Tibial artery (tissue), 4 donors: ENCODE data around the gene B4GALT1.
"Not testable (repeated sequence)": the region's sequence is repeated elsewhere in the genome, so short reads cannot be mapped to it uniquely, and the experiment has no call there.

Experiments
- DNase-seq, 2 donors: peaks; one replicate each; pipeline ENCODE4 v3.0.0-alpha.2; 2019
- H3K27ac ChIP-seq, 2 donors: fragments of 200-600 bp; sonication (generic) in 1 of 2; 1 replicate in 1 of 2; 2 replicates in 1 of 2; pipeline ENCODE4 v1.5.1; 2018 to 2019; ENCODE audit warnings: mild to moderate bottlenecking in 1 of 2
- H3K27me3 ChIP-seq, 2 donors: fragments of 200-600 bp; sonication (generic) in 1 of 2; one replicate each; pipeline versions ENCODE4 v1.5.1 to v1.6.0; 2016 to 2019
- H3K36me3 ChIP-seq, 3 donors: fragments of 200-600 bp; sonication (generic) in 2 of 3; one replicate each; pipeline ENCODE4 v1.5.1; 2016 to 2019; ENCODE audit warnings: mild to moderate bottlenecking in 2 of 3
- H3K4me1 ChIP-seq, 4 donors: fragments of 200-600 bp; sonication (generic) in 2 of 4; 1 replicate in 3 of 4; 2 replicates in 1 of 4; pipeline ENCODE4 v1.5.1; 2016 to 2019
- H3K4me3 ChIP-seq, 2 donors: fragments of 200-600 bp; sonication (generic) in 1 of 2; 1 replicate in 1 of 2; 2 replicates in 1 of 2; pipeline ENCODE4 v1.5.1; 2018 to 2019; ENCODE audit warnings: mild to moderate bottlenecking in 2 of 2
- H3K9me3 ChIP-seq, 3 donors: fragments of 200-600 bp; sonication (generic) in 1 of 3; one replicate each; pipeline ENCODE4 v1.5.1; 2016 to 2019
- intact Hi-C: fragments of 100-400 bp; cut with DNase I; formaldehyde crosslinking; loops from one replicate; pipeline ENCODE4 v1.15.0; 2023; ENCODE audit warnings: low total_unique reads
- TF ChIP-seq, protein P1 (sequence below), 2 experiments: fragments of 200-600 bp in 1 of 2; fragments of 450-650 bp in 1 of 2; IDR thresholded peaks; one replicate each; pipeline ENCODE4 v1.5.1; 2017 to 2019; ENCODE audit warnings: antibody characterized with exemption in 2 of 2, mild to moderate bottlenecking in 1 of 2, moderate library complexity in 1 of 2

B4GALT1 gene

DNA sequence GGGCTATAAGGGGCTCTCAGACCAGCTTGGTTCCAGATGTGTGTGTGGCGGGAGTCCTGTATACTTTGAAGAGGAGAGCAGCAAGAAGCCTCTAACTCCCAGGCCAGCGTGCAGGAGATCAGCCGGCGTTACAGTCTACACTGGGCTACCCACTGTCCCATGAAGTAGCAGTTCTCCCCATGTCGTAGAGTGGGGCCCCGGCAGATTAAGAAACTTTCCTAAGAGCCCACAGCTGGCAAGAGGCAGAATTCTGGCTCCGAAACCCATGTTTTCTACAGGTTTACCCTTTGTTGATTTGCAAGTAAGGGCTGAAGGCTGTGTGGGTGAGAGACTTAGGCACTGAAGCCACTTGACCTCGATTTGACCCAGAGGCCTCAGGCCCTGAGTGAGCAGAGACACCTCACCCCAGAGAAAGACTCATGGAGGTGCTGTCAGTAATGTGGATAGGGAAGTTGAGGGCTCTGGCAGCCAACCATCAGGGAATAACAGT is 881 bp upstream of the B4GALT1 start:
- DNase-seq: no peak
- Histone ChIP-seq H3K9me3 (no peaks in the 10 kb centered on the region), H3K27ac (peak overlapping the region; percentile 95 to 98), H3K4me1 (peaks cover 0 to 35% (median 27%) of the 10 kb centered on the region in 4 donors), H3K4me3 (peak overlapping the region; percentile 92), H3K27me3 (no peaks in the 10 kb centered on the region), H3K36me3 (no peaks in the 10 kb centered on the region)
- TF ChIP-seq, protein P1, sequence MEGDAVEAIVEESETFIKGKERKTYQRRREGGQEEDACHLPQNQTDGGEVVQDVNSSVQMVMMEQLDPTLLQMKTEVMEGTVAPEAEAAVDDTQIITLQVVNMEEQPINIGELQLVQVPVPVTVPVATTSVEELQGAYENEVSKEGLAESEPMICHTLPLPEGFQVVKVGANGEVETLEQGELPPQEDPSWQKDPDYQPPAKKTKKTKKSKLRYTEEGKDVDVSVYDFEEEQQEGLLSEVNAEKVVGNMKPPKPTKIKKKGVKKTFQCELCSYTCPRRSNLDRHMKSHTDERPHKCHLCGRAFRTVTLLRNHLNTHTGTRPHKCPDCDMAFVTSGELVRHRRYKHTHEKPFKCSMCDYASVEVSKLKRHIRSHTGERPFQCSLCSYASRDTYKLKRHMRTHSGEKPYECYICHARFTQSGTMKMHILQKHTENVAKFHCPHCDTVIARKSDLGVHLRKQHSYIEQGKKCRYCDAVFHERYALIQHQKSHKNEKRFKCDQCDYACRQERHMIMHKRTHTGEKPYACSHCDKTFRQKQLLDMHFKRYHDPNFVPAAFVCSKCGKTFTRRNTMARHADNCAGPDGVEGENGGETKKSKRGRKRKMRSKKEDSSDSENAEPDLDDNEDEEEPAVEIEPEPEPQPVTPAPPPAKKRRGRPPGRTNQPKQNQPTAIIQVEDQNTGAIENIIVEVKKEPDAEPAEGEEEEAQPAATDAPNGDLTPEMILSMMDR (IDR thresholded peaks at IDR 0.05): no peak
- intact Hi-C loops: loop anchor here (5.0 kb wide), 1 partner anchor 86 kb away; no protein-coding TSS in a partner anchor

DNA sequence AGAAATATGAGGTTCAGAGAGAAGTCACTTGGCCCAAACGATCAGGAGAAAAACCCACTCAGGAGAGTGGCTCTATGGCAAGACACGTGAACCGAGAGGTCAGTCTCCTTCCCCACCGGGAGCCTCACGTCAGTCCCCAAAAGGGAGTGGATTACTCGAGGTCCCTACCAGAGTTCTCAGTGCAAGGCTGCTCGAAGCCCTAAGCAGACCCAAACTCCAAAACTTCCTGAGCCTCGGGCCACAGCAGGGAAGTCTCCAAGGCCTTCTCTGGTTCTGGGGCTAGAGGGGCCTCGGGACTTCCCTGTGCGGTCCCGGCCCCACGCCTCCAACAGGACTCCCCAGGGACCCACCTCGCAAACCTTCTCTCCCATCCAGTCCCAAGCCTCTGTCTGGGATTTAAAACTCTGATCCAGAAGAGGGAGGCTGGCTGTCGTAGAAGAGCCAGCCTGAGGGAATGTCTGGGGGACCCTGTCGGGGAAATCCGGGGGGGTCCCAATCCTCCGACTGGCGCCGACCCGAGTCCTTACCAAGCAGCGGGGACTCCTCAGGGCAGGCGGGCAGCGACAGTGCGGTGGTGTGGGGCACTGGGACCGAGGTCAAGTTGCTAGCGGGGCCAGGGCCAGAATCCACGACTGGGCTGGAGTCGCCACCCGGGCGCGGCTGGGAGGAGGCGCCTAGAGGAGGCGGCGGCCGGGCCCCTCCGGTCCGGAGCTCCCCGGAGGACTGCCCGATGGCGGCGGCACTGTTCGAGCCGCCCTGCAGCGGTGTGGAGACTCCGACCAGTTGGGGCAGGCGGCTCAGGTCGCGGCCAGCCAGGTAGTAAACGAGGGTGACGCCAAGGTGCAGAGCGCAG is 679 bp downstream of the B4GALT1 start:
- Histone ChIP-seq H3K4me3 (peak overlapping the region; percentile 92), H3K9me3 (no peaks in the 10 kb centered on the region), H3K36me3 (no peaks in the 10 kb centered on the region), H3K4me1 (peaks cover 3 to 51% (median 36%) of the 10 kb centered on the region in 4 donors), H3K27ac (peak overlapping the region; percentile 95 to 98), H3K27me3 (no peaks in the 10 kb centered on the region)
- DNase-seq: peak; percentile 50 to 84
- TF ChIP-seq, protein P1 (IDR thresholded peaks at IDR 0.05): peak in 1 of 2 experiments; percentile 27
- intact Hi-C loops: loop anchor here (5.0 kb wide), 1 partner anchor 84 kb away; no protein-coding TSS in a partner anchor

DNA sequence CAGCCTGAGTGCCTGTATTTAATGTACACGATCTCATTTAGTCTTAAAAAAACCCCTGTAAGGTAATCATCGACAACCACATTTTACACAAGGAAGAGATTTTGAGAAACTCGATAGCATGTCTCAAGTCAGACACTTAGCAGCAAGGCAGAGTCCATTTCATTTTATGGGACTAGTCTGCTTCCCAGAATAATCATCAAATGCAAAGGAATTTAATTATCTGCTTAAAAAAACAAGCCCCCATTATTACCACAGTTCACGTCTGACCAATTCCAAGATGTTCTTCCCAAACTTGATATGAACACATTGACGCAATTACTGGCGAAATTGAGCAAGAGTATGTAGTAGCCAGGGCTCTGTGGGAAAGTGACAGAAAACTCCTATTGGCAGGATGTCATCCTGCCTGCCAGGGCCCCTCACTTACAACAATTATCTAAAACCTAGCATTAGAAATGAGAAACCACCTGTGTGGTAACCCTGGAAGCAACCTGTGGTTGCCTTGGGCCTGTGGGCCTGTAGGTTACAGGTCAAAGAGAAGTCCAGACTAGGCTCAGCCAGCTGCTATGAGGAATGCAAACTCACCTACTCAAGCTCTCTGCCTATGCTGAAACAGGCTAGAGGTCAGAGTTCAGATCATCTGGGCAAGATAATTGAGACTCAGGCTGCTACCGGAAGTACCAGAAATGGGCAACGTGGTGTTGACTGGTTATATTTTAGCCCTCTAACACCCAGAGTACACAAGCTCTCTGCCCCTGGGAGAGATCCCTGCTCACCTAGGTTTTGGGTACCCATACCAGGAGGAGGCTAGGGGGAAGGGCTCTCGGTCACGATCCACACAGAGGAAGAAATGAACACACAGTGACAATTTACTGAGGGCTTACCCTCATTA is 1.6 kb downstream of the B4GALT1 start:
- no peaks in the 10 kb centered on the region for H3K36me3 ChIP-seq
- DNase-seq: peak; percentile 78 to 83
- H3K4me1 ChIP-seq: peaks cover 6 to 55% (median 46%) of the 10 kb centered on the region in 4 donors
- no peaks in the 10 kb centered on the region for H3K9me3 ChIP-seq
- intact Hi-C loops: loop anchor here (5.0 kb wide), 1 partner anchor 83 kb away; no protein-coding TSS in a partner anchor
- peak overlapping the region; percentile 92 for H3K4me3 ChIP-seq
- TF ChIP-seq, protein P1 (IDR thresholded peaks at IDR 0.05): no peak
- H3K27me3 ChIP-seq: no peaks in the 10 kb centered on the region
- peak overlapping the region; percentile 95 to 98 for H3K27ac ChIP-seq

DNA sequence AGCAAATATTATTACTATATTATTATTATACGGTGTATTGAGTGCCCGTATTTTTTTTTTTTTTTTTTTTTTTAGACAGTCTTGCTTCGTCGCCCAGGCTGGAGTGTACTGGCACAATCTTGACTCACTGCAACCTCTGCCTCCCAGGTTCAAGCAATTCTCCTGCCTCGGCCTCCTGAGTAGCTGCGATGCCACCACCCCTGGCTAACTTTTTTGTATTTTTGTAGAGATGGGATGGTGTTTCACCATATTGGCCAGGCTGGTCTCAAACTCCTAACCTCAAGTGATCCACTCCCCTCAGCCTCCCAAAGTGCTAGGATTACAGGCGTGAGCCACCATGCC is 2.2 kb downstream of the B4GALT1 start:
- peak overlapping the region; percentile 92 for H3K4me3 ChIP-seq
- intact Hi-C loops: loop anchor here (5.0 kb wide), 1 partner anchor 83 kb away; no protein-coding TSS in a partner anchor
- not testable (repeated sequence) for H3K27me3 ChIP-seq, H3K36me3 ChIP-seq, H3K9me3 ChIP-seq, DNase-seq
- H3K27ac ChIP-seq: peak overlapping the region; percentile 95 to 98
- peaks cover 7 to 60% (median 52%) of the 10 kb centered on the region in 4 donors for H3K4me1 ChIP-seq

DNA sequence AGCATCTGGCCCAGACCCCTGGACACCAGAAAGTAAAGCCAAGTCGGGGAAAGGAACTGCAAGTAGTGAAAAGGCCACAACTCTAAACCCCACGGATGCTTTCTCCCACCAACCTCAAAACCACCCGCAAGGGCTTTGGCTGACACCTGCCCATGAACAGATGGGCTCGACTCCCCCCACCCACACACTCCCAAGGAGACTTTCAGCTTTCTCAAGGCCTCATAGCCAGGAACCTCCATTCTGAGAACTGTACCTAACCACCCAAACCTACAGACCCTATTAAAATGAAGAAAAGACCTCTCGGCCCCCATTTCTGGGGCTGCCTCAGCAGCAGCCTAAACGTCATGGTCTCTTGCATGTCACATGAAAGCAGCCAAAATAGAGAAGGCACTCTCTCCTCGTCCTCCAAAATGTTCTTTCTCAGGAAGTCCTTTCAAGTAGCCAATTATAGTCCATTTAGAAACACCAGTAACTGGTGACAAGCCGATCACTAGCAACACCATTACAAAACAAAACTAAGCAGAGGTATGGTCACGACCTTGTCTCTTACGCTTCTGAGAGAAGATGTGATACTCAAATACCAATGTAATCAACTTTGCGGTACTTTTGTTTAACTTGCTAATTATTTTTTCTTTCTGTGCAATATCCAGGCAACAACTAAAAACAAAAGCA is 2.9 kb downstream of the B4GALT1 start:
- intact Hi-C loops: no loop called here
- no peak for DNase-seq
- Histone ChIP-seq H3K4me1 (peaks cover 13 to 67% (median 58%) of the 10 kb centered on the region in 4 donors), H3K4me3 (peak overlapping the region; percentile 92), H3K9me3 (no peaks in the 10 kb centered on the region), H3K36me3 (no peaks in the 10 kb centered on the region), H3K27ac (peak overlapping the region; percentile 95 to 98), H3K27me3 (no peaks in the 10 kb centered on the region)
- TF ChIP-seq, protein P1 (IDR thresholded peaks at IDR 0.05): no peak
